MCF 10A (cell line): Measurements from ENCODE around the gene MIER1. TPM values are rescaled to one million over a fixed set of nuclear protein-coding genes. Genes with fewer than 3 reads are reported as not detected.

Experiments used
- BruUV-seq: library from RNA; stranded (reverse); fragments of 400-500 nt; replicated peaks from 2 replicates; lab custom pipeline; 2021; lab: Mats Ljungman, UMichigan
- CTCF ChIA-PET: fragments of 300-600 bp; sonication (Branson Sonifier 250); formaldehyde crosslinking; extraction: SDS; loops from one replicate; lab custom pipeline; 2021; ENCODE audit warnings: antibody characterized with exemption, inconsistent platforms; lab: Yijun Ruan, JAX
- POLR2A ChIA-PET: fragments of 300-600, 350-650 bp; sonication (Branson Sonifier 250); formaldehyde crosslinking; extraction: SDS; loops from one replicate; lab custom pipeline; 2020; ENCODE audit warnings: antibody characterized with exemption, inconsistent platforms; lab: Yijun Ruan, JAX
- DNase-seq: peaks from one replicate; pipeline ENCODE4 v3.0.0-alpha.2; 2018; ENCODE audit not compliant: unreplicated experiment
- H3K27ac Mint-ChIP-seq: one replicate; pipeline ENCODE4 v1.8.0; 2022; ENCODE audit warnings: mild to moderate bottlenecking, low read depth, mixed read lengths; ENCODE audit not compliant: unreplicated experiment
- H3K27me3 Mint-ChIP-seq: one replicate; pipeline ENCODE4 v1.8.0; 2022; ENCODE audit warnings: mixed read lengths; ENCODE audit not compliant: insufficient read depth, unreplicated experiment
- H3K36me3 Mint-ChIP-seq: one replicate; pipeline ENCODE4 v1.8.0; 2022; ENCODE audit warnings: mild to moderate bottlenecking, moderate library complexity, mixed read lengths; ENCODE audit not compliant: insufficient read depth, unreplicated experiment
- H3K4me1 Mint-ChIP-seq: one replicate; pipeline ENCODE4 v1.8.0; 2022; ENCODE audit warnings: mixed read lengths; ENCODE audit not compliant: insufficient read depth, unreplicated experiment
- H3K4me3 Mint-ChIP-seq: one replicate; pipeline ENCODE4 v1.8.0; 2022; ENCODE audit warnings: mild to moderate bottlenecking, moderate library complexity, mixed read lengths; ENCODE audit not compliant: unreplicated experiment
- H3K9me3 Mint-ChIP-seq: one replicate; pipeline ENCODE4 v1.8.0; 2022; ENCODE audit warnings: mixed read lengths; ENCODE audit not compliant: unreplicated experiment
- CTCF ChIP-seq: fragments of 200-600 bp; IDR thresholded peaks from one replicate; pipeline ENCODE4 v1.8.0; 2022; ENCODE audit warnings: antibody characterized with exemption, mild to moderate bottlenecking; ENCODE audit not compliant: unreplicated experiment
- intact Hi-C: fragments of 100-400 bp; cut with micrococcal nuclease; formaldehyde crosslinking; loops from 2 replicates; pipeline ENCODE4 v1.14.1; 2022
- total RNA-seq: library from RNA; stranded (reverse); gene quantifications from 2 replicates; pipeline ENCODE4 v1.2.3, GENCODE V29; 2022

Gene MIER1
- total RNA-seq, 1 experiment from 2014 or later, result 36.5 TPM

GRCh38 chr1:66945316-66945715 lies 20.5 kb downstream of the MIER1 start:
- H3K27ac Mint-ChIP-seq, result peak overlapping the region; percentile 93
- no TSS peak for BruUV-seq
- intact Hi-C loops, result no loop called here
- H3K36me3 Mint-ChIP-seq, result peaks cover 60% of the 10 kb centered on the region
- ChIA-PET CTCF (interaction anchor here (0.8 to 2.5 kb wide), 4 partner anchors 11 to 180 kb away, joined by 3 to 6 read pairs (median 4); no protein-coding TSS in a partner anchor), POLR2A (interaction anchor here (1.2 to 4.1 kb wide), 4 partner anchors 11 to 44 kb away, joined by 3 to 63 read pairs (median 31); partner anchors contain the start of genes DNAI4 and MIER1)
- H3K4me3 Mint-ChIP-seq, result no peak overlapping the region
- peaks cover 31% of the 10 kb centered on the region for H3K4me1 Mint-ChIP-seq
- no peaks in the 10 kb centered on the region for H3K9me3 Mint-ChIP-seq
- TF ChIP-seq CTCF, result no peak
- DNase-seq, result no peak
- H3K27me3 Mint-ChIP-seq, result no peaks in the 10 kb centered on the region

- peaks cover 30% of the 10 kb centered on the region for H3K4me1 Mint-ChIP-seq
- intact Hi-C loops, result no loop called here
- no TSS peak for BruUV-seq
- peaks cover 60% of the 10 kb centered on the region for H3K36me3 Mint-ChIP-seq
- no peak for DNase-seq
- no peak for TF ChIP-seq CTCF
- H3K27ac Mint-ChIP-seq, result peak overlapping the region; percentile 29
- CTCF ChIA-PET, result interaction anchor here (1.0 kb wide), 1 partner anchor 202 kb away, joined by 3 read pairs; no protein-coding TSS in a partner anchor
- H3K4me3 Mint-ChIP-seq, result no peak overlapping the region
- no peaks in the 10 kb centered on the region for H3K9me3 Mint-ChIP-seq
- no peaks in the 10 kb centered on the region for H3K27me3 Mint-ChIP-seq
- POLR2A ChIA-PET, result interaction anchor here (0.6 to 1.0 kb wide), 4 partner anchors 8 to 182 kb away, joined by 3 to 4 read pairs (median 3); no protein-coding TSS in a partner anchor
Measured at GRCh38 chr1:66947267-66947666, 22.5 kb downstream of the MIER1 start.

- Mint-ChIP-seq H3K27me3 (no peaks in the 10 kb centered on the region), H3K4me1 (peaks cover 5% of the 10 kb centered on the region), H3K4me3 (no peak overlapping the region), H3K27ac (no peak overlapping the region), H3K9me3 (no peaks in the 10 kb centered on the region), H3K36me3 (peaks cover 86% of the 10 kb centered on the region)
- intact Hi-C loops, result no loop called here
- ChIA-PET POLR2A (interaction anchor here (0.7 kb wide), 1 partner anchor 9 kb away, joined by 3 read pairs; no protein-coding TSS in a partner anchor), CTCF (interaction anchor here (0.8 to 1.0 kb wide), 2 partner anchors 14 to 21 kb away, joined by 3 read pairs; no protein-coding TSS in a partner anchor)
- BruUV-seq, result no TSS peak
- no peak for DNase-seq
- TF ChIP-seq CTCF, result no peak
Measured at GRCh38 chr1:66951513-66951912, 26.7 kb downstream of the MIER1 start.

GRCh38 chr1:66954208-66954607 lies 29.4 kb downstream of the MIER1 start:
- Mint-ChIP-seq H3K27ac (peak overlapping the region; percentile 27), H3K27me3 (no peaks in the 10 kb centered on the region), H3K36me3 (peaks cover 84% of the 10 kb centered on the region), H3K4me3 (no peak overlapping the region), H3K4me1 (no peaks in the 10 kb centered on the region), H3K9me3 (no peaks in the 10 kb centered on the region)
- intact Hi-C loops, result no loop called here
- CTCF ChIA-PET, result interaction anchor here (1.9 kb wide), 1 partner anchor 195 kb away, joined by 6 read pairs; no protein-coding TSS in a partner anchor
- no peak for TF ChIP-seq CTCF
- no peak for DNase-seq
- BruUV-seq, result no TSS peak
- POLR2A ChIA-PET, result no interaction called here
